A549 (cell line): ENCODE data around the gene FBXO7. TPM values are rescaled to one million over a fixed set of nuclear protein-coding genes. Genes with fewer than 3 reads are reported as not detected.
A peak's percentile ranks its signal among the peaks of the same experiment; 100 is the strongest.

Experiments
- ATAC-seq, 2 experiments: fragments of 200-7000 bp in 1 of 2; fragments of >200 bp in 1 of 2; cut with Nextera tagmentation in 1 of 2; cut with Tn5 transposase in 1 of 2; 3 replicates each; pipeline versions ENCODE4 v1.8.0 to v1.9.1; 2018 to 2020; ENCODE audit warnings: mild to moderate bottlenecking in 1 of 2, moderate library complexity in 1 of 2
- CTCF ChIA-PET: fragments of 300-600 bp; sonication (Branson Sonifier 250); formaldehyde crosslinking; extraction: SDS; loops from one replicate; lab custom pipeline; 2021; ENCODE audit warnings: antibody characterized with exemption, inconsistent platforms; lab: Yijun Ruan, JAX
- POLR2A ChIA-PET: fragments of 350-600 bp; formaldehyde crosslinking; extraction: SDS; loops from one replicate; lab custom pipeline; 2021; ENCODE audit warnings: antibody characterized with exemption, inconsistent platforms; lab: Yijun Ruan, JAX
- DNase-seq, 2 experiments: peaks; one replicate each; pipeline versions ENCODE4 v3.0.0 to v3.0.0-alpha.2; 2011 to 2016; ENCODE audit warnings: low read depth in 1 of 2, low spot score in 1 of 2
- FAIRE-seq: peaks from 2 replicates; lab custom pipeline; 2011; peaks lifted over from hg19 to GRCh38; lab: Jason Lieb, UNC
- H3K27ac ChIP-seq, 2 experiments: fragments of >200 bp; sonication (Bioruptor Twin); formaldehyde crosslinking; 3 replicates each; pipeline ENCODE4 v1.5.1; 2016 to 2017
- H3K4me1 ChIP-seq: fragments of >200 bp; sonication (Bioruptor Twin); formaldehyde crosslinking; 3 replicates; pipeline ENCODE4 v1.6.1; 2016
- H3K4me2 ChIP-seq: fragments of >200 bp; sonication (Bioruptor Twin); formaldehyde crosslinking; 3 replicates; pipeline ENCODE4 v1.6.1; 2016
- H3K4me3 ChIP-seq: fragments of >200 bp; sonication (Bioruptor Twin); formaldehyde crosslinking; 3 replicates; pipeline ENCODE4 v1.5.1; 2016
- H3K9me3 ChIP-seq: fragments of >200 bp; sonication (Bioruptor Twin); formaldehyde crosslinking; 3 replicates; pipeline ENCODE4 v1.6.1; 2016
- BHLHE40 ChIP-seq: IDR thresholded peaks from 2 replicates; pipeline ENCODE4 v1.6.1; 2012; ENCODE audit warnings: low read depth, low read length, inconsistent platforms
- EP300 ChIP-seq, 2 experiments: fragments of >200 bp; sonication (Bioruptor Twin); formaldehyde crosslinking; IDR thresholded peaks; 2 replicates in 1 of 2; 3 replicates in 1 of 2; pipeline ENCODE4 v1.6.1; 2016 to 2017
- ESRRA ChIP-seq: fragments of 150-350 bp; IDR thresholded peaks from 2 replicates; pipeline ENCODE4 v1.6.1; 2014; ENCODE audit warnings: mild to moderate bottlenecking, low read length, borderline replicate concordance
- HOXA7 ChIP-seq: fragments of 250-450 bp; sonication (Bioruptor Pico); IDR thresholded peaks from 2 replicates; pipeline ENCODE4 v1.5.0; 2020; ENCODE audit warnings: mild to moderate bottlenecking, moderate library complexity
- HOXB5 ChIP-seq: fragments of 250-450 bp; sonication (Bioruptor Pico); IDR thresholded peaks from 2 replicates; pipeline ENCODE4 v1.5.0; 2020; ENCODE audit warnings: mild to moderate bottlenecking, moderate library complexity
- JUNB ChIP-seq: fragments of >200 bp; sonication (Bioruptor Twin); formaldehyde crosslinking; IDR thresholded peaks from 2 replicates; pipeline ENCODE4 v1.6.1; 2016
- KDM1A ChIP-seq: fragments of 200-600 bp; sonication (generic); IDR thresholded peaks from 2 replicates; pipeline ENCODE4 v1.6.1; 2016; ENCODE audit warnings: low read depth, mild to moderate bottlenecking
- KDM5A ChIP-seq: fragments of 200-600 bp; sonication (generic); IDR thresholded peaks from 2 replicates; pipeline ENCODE4 v1.6.1; 2016; ENCODE audit warnings: antibody characterized with exemption, mild to moderate bottlenecking
- MAX ChIP-seq: IDR thresholded peaks from 2 replicates; pipeline ENCODE4 v1.6.1; 2012
- MAZ ChIP-seq: fragments of 150-350 bp; IDR thresholded peaks from 2 replicates; pipeline ENCODE4 v1.6.1; 2014; ENCODE audit warnings: antibody characterized with exemption, low read depth, low read length, borderline replicate concordance
- MYC ChIP-seq: IDR thresholded peaks from 2 replicates; pipeline ENCODE4 v1.6.1; 2012; ENCODE audit warnings: mild to moderate bottlenecking, inconsistent platforms, low read length, improper control_type of control experiment, borderline replicate concordance
- PHF8 ChIP-seq: fragments of 200-600 bp; sonication (generic); IDR thresholded peaks from 2 replicates; pipeline ENCODE4 v1.6.1; 2016; ENCODE audit warnings: low read depth, mild to moderate bottlenecking, antibody characterized with exemption, moderate library complexity, borderline replicate concordance
- RAD21 ChIP-seq, 2 experiments: fragments of >200 bp in 1 of 2; sonication (Bioruptor Twin) in 1 of 2; formaldehyde crosslinking in 1 of 2; IDR thresholded peaks in 1 of 2; conservative IDR thresholded peaks in 1 of 2; 2 replicates in 1 of 2; 3 replicates in 1 of 2; pipeline ENCODE4 v1.6.1; 2012 to 2018; ENCODE audit warnings: inconsistent platforms in 1 of 2
- RARB ChIP-seq: fragments of 250-450 bp; sonication (Bioruptor Pico); IDR thresholded peaks from 2 replicates; pipeline ENCODE4 v1.8.0; 2021; ENCODE audit warnings: mild to moderate bottlenecking, moderate library complexity
- RCOR1 ChIP-seq: fragments of 150-350 bp; IDR thresholded peaks from 2 replicates; pipeline ENCODE4 v1.6.1; 2014; ENCODE audit warnings: antibody characterized with exemption, low read length, low read depth
- RNF2 ChIP-seq: fragments of 200-600 bp; sonication (generic); IDR thresholded peaks from 2 replicates; pipeline ENCODE4 v1.6.1; 2016; ENCODE audit warnings: low read depth, mild to moderate bottlenecking, antibody characterized with exemption, moderate library complexity, borderline replicate concordance
- SMC3 ChIP-seq: fragments of >200 bp; sonication (Bioruptor Twin); formaldehyde crosslinking; IDR thresholded peaks from 3 replicates; pipeline ENCODE4 v1.6.1; 2018; ENCODE audit warnings: inconsistent platforms
- USF2 ChIP-seq: fragments of 450-650 bp; IDR thresholded peaks from 2 replicates; pipeline ENCODE4 v1.6.1; 2014; ENCODE audit warnings: antibody characterized with exemption
- ZC3H11A ChIP-seq: fragments of 450-650 bp; IDR thresholded peaks from 2 replicates; pipeline ENCODE4 v1.6.1; 2014; ENCODE audit warnings: antibody characterized with exemption, mild to moderate bottlenecking
- ZFP36 ChIP-seq: fragments of 450-650 bp; IDR thresholded peaks from 2 replicates; pipeline ENCODE4 v1.6.1; 2014; ENCODE audit warnings: borderline replicate concordance; ENCODE audit not compliant: partially characterized antibody
- WGBS: methylation state at CpG from one replicate; pipeline ENCODE4 v1.1.6; 2017; ENCODE audit errors: missing lambda C conversion rate; 5-methylcytosine and 5-hydroxymethylcytosine counted together
- polyA plus RNA-seq, 4 experiments: library from polyadenylated mRNA; depleted of rRNA in 3 of 4; stranded (reverse); fragments of >200 nt; fragmentation: RNase III in 1 of 4; extraction: RNeasy Plus Mini Kit Qiagen cat#74134 plus additional on column Dnase treatment in 1 of 4; gene quantifications; 2 replicates in 3 of 4; 3 replicates in 1 of 4; pipeline ENCODE4 v1.2.3, GENCODE V29; 2011 to 2017
- TF ChIP-seq, protein P1 (sequence below): IDR thresholded peaks from 2 replicates; pipeline ENCODE4 v1.6.1; 2012
- TF ChIP-seq, protein P2 (sequence below): fragments of >200 bp; sonication (Bioruptor Twin); formaldehyde crosslinking; IDR thresholded peaks from 2 replicates; pipeline ENCODE4 v1.6.1; 2016
- TF ChIP-seq, protein P3 (sequence below): fragments of >200 bp; sonication (Bioruptor Twin); formaldehyde crosslinking; IDR thresholded peaks from 3 replicates; pipeline ENCODE4 v1.5.1; 2016

FBXO7 gene
- polyA plus RNA-seq, 2 of the 4 experiments (the other 2 are of a cell fraction): 58.0 to 131 TPM

- Histone ChIP-seq H3K9me3 (no peaks in the 10 kb centered on the region), H3K4me2 (no peak overlapping the region), H3K4me3 (no peak overlapping the region), H3K4me1 (no peaks in the 10 kb centered on the region; the same call in 2 of the 3 replicates), H3K27ac (no peak overlapping the region)
- no peak for TF ChIP-seq HOXB5 (CRISPR knock-in tag)
- TF ChIP-seq, protein P1, sequence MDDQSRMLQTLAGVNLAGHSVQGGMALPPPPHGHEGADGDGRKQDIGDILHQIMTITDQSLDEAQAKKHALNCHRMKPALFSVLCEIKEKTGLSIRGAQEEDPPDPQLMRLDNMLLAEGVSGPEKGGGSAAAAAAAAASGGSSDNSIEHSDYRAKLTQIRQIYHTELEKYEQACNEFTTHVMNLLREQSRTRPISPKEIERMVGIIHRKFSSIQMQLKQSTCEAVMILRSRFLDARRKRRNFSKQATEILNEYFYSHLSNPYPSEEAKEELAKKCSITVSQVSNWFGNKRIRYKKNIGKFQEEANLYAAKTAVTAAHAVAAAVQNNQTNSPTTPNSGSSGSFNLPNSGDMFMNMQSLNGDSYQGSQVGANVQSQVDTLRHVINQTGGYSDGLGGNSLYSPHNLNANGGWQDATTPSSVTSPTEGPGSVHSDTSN: no peak
- TF ChIP-seq RARB (CRISPR knock-in tag): no peak
- no peak for TF ChIP-seq ZFP36
- TF ChIP-seq PHF8: no peak
- TF ChIP-seq JUNB: no peak
- no peak for TF ChIP-seq RCOR1
- no peak for TF ChIP-seq KDM1A
- TF ChIP-seq USF2: no peak
- TF ChIP-seq MYC: no peak
- no peak for TF ChIP-seq HOXA7 (CRISPR knock-in tag)
- TF ChIP-seq, protein P2, sequence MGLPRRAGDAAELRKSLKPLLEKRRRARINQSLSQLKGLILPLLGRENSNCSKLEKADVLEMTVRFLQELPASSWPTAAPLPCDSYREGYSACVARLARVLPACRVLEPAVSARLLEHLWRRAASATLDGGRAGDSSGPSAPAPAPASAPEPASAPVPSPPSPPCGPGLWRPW: no peak
- TF ChIP-seq ZC3H11A: no peak
- TF ChIP-seq, protein P3, sequence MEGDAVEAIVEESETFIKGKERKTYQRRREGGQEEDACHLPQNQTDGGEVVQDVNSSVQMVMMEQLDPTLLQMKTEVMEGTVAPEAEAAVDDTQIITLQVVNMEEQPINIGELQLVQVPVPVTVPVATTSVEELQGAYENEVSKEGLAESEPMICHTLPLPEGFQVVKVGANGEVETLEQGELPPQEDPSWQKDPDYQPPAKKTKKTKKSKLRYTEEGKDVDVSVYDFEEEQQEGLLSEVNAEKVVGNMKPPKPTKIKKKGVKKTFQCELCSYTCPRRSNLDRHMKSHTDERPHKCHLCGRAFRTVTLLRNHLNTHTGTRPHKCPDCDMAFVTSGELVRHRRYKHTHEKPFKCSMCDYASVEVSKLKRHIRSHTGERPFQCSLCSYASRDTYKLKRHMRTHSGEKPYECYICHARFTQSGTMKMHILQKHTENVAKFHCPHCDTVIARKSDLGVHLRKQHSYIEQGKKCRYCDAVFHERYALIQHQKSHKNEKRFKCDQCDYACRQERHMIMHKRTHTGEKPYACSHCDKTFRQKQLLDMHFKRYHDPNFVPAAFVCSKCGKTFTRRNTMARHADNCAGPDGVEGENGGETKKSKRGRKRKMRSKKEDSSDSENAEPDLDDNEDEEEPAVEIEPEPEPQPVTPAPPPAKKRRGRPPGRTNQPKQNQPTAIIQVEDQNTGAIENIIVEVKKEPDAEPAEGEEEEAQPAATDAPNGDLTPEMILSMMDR: no peak
- TF ChIP-seq KDM5A: no peak
- TF ChIP-seq SMC3: no peak
- TF ChIP-seq ESRRA: no peak
- peak in 1 of 2 experiments; percentile 16 for DNase-seq
- 43% methylated on average over 10 of the region's 10 CpGs for WGBS
- no peak for FAIRE-seq
- POLR2A ChIA-PET: no interaction called here
- CTCF ChIA-PET: interaction anchor here (1.2 to 1.8 kb wide), 4 partner anchors 11 to 461 kb away, joined by 3 to 5 read pairs (median 4); no protein-coding TSS in a partner anchor
- no peak for ATAC-seq
Observed at GRCh38 chr22:32539631-32540421, 65.2 kb downstream of the FBXO7 start.

- no peak overlapping the region for H3K27ac ChIP-seq
- CTCF ChIA-PET: no interaction called here
- ATAC-seq: no peak
- no peak for DNase-seq
- no peak overlapping the region for H3K4me2 ChIP-seq
- H3K4me3 ChIP-seq: no peak overlapping the region
- FAIRE-seq: no peak
- no peaks in the 10 kb centered on the region for H3K4me1 ChIP-seq
- 78% methylated on average over 7 of the region's 13 CpGs for WGBS
- TF ChIP-seq RAD21 (conservative IDR thresholded peaks at IDR 0.05 in 1 of 2, IDR thresholded peaks at IDR 0.05 in 1 of 2) (no peak), BHLHE40 (no peak), MAZ (no peak), RNF2 (no peak), KDM5A (no peak), MAX (no peak), EP300 (IDR thresholded peaks at IDR 0.05) (no peak)
- POLR2A ChIA-PET: no interaction called here
- no peaks in the 10 kb centered on the region for H3K9me3 ChIP-seq
Observed at GRCh38 chr22:32541481-32541880, 66.9 kb downstream of the FBXO7 start.
